ENCODE data around the gene ZBTB17. TPM values are rescaled to one million over a fixed set of nuclear protein-coding genes. Genes with fewer than 3 reads are reported as not detected.
"Not testable (repeated sequence)": the region's sequence is repeated elsewhere in the genome, so short reads cannot be mapped to it uniquely, and the experiment has no call there.

The ZBTB17 gene
- total RNA-seq, 1 donor from 2014 or later = 51.5 TPM

- DNase-seq (ENCODE audit: low read depth, low spot score) = no peak
- no peak for TF ChIP-seq CTCF (conservative IDR thresholded peaks at IDR 0.05)
Observed at GRCh38 chr1:15988856-15989736, 13.2 kb upstream of the ZBTB17 start.

GRCh38 chr1:15985611-15986297 lies 9.9 kb upstream of the ZBTB17 start:
- Mint-ChIP-seq H3K9me3 (no peaks in the 10 kb centered on the region), H3K27me3 (ENCODE audit: low read depth) (peaks cover 21% of the 10 kb centered on the region), H3K4me3 (no peak overlapping the region), H3K4me1 (peaks cover 4% of the 10 kb centered on the region), H3K27ac (ENCODE audit: unreplicated experiment) (no peak overlapping the region), H3K36me3 (ENCODE audit: low read depth) (no peaks in the 10 kb centered on the region)
- DNase-seq (ENCODE audit: low read depth, low spot score) = no peak
- no peak for TF ChIP-seq CTCF (conservative IDR thresholded peaks at IDR 0.05)

More at GRCh38 chr1:15988856-15989736, 13.2 kb upstream of the ZBTB17 start:
- Mint-ChIP-seq H3K4me3 (no peak overlapping the region), H3K27me3 (ENCODE audit: low read depth) (peaks cover 3% of the 10 kb centered on the region), H3K27ac (ENCODE audit: unreplicated experiment) (no peak overlapping the region), H3K36me3 (ENCODE audit: low read depth) (no peaks in the 10 kb centered on the region), H3K9me3 (no peaks in the 10 kb centered on the region), H3K4me1 (peaks cover 4% of the 10 kb centered on the region)

- DNase-seq (ENCODE audit: low read depth, low spot score) = no peak
- Mint-ChIP-seq H3K4me3 (no peak overlapping the region), H3K27ac (ENCODE audit: unreplicated experiment) (no peak overlapping the region), H3K4me1 (peaks cover 4% of the 10 kb centered on the region), H3K36me3 (ENCODE audit: low read depth) (no peaks in the 10 kb centered on the region), H3K27me3 (ENCODE audit: low read depth) (peaks cover 26% of the 10 kb centered on the region), H3K9me3 (peaks cover under 1% of the 10 kb centered on the region)
- TF ChIP-seq CTCF (conservative IDR thresholded peaks at IDR 0.05) = no peak
Observed at GRCh38 chr1:15983275-15983674, 7.4 kb upstream of the ZBTB17 start.

GRCh38 chr1:15981679-15982078 lies 5.8 kb upstream of the ZBTB17 start:
- Mint-ChIP-seq H3K27me3 (ENCODE audit: low read depth) (peaks cover 26% of the 10 kb centered on the region), H3K4me3 (no peak overlapping the region), H3K4me1 (peaks cover 2% of the 10 kb centered on the region), H3K27ac (ENCODE audit: unreplicated experiment) (no peak overlapping the region), H3K9me3 (peaks cover 4% of the 10 kb centered on the region), H3K36me3 (ENCODE audit: low read depth) (no peaks in the 10 kb centered on the region)
- no peak for DNase-seq (ENCODE audit: low read depth, low spot score)
- TF ChIP-seq CTCF (conservative IDR thresholded peaks at IDR 0.05) = no peak

- H3K9me3 Mint-ChIP-seq; DNase-seq (ENCODE audit: low read depth, low spot score); H3K27ac Mint-ChIP-seq (ENCODE audit: unreplicated experiment); H3K36me3 Mint-ChIP-seq (ENCODE audit: low read depth): not testable (repeated sequence)
- peaks cover 17% of the 10 kb centered on the region for H3K4me1 Mint-ChIP-seq
- H3K4me3 Mint-ChIP-seq = peak overlapping the region; percentile 61
- H3K27me3 Mint-ChIP-seq (ENCODE audit: low read depth) = peaks cover 12% of the 10 kb centered on the region
Observed at GRCh38 chr1:15977947-15978346, 2.0 kb upstream of the ZBTB17 start.

Measured in neural crest cell (in vitro differentiated cells).